ENCODE results near the gene KIF1B.

GRCh38 chr1:10252508-10252907 is 42.1 kb downstream of the KIF1B start:
- TF ChIP-seq POU6F1 (CRISPR knock-in tag; IDR thresholded peaks at IDR 0.05; ENCODE audit: borderline replicate concordance, low read depth) (no peak), TCF4 (CRISPR knock-in tag; IDR thresholded peaks at IDR 0.05; ENCODE audit: borderline replicate concordance) (no peak), PPARA (CRISPR knock-in tag; IDR thresholded peaks at IDR 0.05; ENCODE audit: borderline replicate concordance) (no peak), OSR1 (CRISPR knock-in tag; IDR thresholded peaks at IDR 0.05) (no peak)

Measured in SK-N-SH treated with all-trans-retinoic acid at 6 μM for 48 hours (cell line).